ENCODE data around the gene DRD5.
"Not testable (repeated sequence)": the region's sequence is repeated elsewhere in the genome, so short reads cannot be mapped to it uniquely, and the experiment has no call there.

Gene DRD5

GRCh38 chr4:9781343-9782135, at the start of gene DRD5:
TSS of gene DRD5 (plus strand) at chr4:9781634. CDS start at chr4:9782030, 396 bp downstream.
- DNase-seq (ENCODE audit: low read depth in 2 of 2), result no peak

- not testable (repeated sequence) for DNase-seq (ENCODE audit: low read depth in 2 of 2)
Observed at GRCh38 chr4:9732256-9732655, 49.2 kb upstream of the DRD5 start.

DNA sequence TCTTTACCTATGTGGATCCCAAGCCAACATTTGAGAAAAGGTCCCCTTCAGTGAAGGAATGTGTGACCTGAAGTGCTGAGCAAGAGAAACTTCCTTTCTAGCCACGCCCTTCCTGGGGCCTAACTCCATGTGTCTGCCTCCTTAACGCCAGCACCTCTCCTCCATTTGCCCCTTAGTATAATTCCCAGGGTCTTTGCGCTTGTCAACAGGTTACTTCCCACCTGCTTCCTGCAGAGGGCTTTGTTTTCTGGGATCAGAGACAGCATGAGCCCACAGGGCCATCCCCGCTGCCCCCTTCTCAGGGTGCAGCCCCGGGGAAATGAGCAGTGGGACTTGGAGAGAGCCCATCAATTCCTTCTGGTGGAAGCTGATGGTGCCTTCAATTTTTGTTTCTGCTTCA, 45.9 kb upstream of the DRD5 start:
- no peak for DNase-seq (ENCODE audit: low read depth in 2 of 2)

- DNase-seq (ENCODE audit: low read depth in 2 of 2), result not testable (repeated sequence)
Observed at GRCh38 chr4:9737280-9737679, 44.2 kb upstream of the DRD5 start.

GRCh38 chr4:9743789-9744188, 37.6 kb upstream of the DRD5 start:
- not testable (repeated sequence) for DNase-seq (ENCODE audit: low read depth in 2 of 2)

- no peak for DNase-seq (ENCODE audit: low read depth in 2 of 2)
Observed at GRCh38 chr4:9745782-9746181, 35.7 kb upstream of the DRD5 start.

DNA sequence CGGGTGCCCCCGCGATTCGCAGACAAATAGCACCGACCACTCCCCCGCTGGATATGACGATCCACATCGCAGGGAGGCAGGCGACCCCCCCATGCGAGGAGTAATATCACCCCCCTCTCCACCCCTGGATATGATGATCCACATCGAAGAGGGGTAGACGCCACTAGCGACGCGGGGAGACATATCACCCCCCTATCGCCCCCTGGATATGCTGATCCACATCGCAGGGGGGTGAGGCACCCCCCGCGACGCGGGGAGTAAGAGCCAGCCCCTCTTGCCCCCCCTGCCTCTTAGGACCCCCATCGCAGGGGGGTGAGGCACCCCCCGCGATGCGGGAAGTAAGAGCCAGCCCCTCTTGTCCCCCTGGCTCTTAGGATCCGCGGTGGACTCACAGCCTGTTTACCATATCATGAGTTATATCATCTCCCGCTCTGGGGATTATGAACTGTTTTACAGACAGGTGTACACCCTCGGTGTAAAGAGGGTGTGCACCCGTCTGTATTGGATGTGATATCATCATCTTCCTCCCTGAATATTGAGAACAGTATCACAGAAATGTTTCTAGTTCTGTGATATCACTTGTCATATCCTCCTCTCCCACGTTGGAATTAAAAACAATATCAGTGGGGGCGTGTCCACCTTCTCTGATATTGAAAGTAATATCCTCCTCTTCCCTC, 22.7 kb upstream of the DRD5 start:
- DNase-seq (ENCODE audit: low read depth in 2 of 2), result no peak

DNA sequence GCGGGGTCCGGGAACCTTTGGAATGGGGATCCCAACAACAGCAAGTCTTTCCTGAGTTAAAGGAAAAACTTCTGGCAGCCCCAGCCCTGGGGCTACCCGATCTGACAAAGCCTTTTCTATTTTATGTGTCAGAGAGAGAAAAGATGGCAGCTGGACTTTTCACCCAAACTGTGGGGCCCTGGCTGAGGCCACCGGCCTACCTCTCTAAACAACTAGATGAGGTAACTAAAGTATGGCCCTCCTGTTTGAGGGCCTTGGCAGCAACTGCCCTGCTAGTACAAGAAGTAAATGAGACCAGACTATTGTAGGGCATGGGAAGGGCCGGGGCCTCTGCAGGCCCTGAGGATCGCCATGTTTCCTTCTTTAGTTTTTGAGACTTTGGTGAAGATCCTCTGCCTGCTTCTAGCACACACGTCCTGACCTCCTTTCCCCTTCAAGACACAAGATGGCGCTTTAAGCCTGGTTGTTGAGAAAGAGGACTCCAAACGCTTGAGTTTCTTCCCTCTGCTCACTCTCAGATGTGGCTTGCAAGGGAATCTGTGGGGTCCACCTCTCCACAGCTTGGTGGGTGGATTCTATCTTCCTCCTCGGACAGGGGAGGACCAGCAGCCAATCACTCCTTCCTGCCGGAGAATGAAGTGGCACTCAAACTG, 18.5 kb upstream of the DRD5 start:
- no peak for DNase-seq (ENCODE audit: low read depth in 2 of 2)

DNA sequence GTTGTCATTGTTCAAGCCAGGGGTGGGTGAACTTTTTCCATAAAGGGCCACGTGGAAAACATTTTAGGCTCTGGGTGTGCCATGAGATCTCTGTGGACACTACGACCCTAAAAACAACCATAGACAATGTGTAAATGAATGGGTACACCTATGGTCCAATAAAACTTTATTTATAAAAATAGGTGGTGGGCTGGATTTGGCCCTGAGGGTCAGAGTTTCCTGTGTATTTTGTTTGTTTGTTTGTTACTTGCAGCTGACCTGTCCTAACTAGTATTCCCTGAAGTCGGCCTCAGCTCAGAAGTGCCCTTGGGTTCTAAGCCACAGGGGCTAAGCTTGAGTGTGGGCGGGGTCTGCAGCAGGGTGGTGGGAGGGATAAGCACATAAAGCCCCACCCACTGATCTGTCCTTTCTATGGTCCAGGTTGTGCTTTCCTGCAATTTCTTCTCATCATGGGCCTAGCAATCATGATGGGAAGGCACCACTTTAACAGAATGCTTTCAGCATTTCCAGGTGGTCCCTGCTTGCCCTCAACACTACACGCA, 17.2 kb upstream of the DRD5 start:
- no peak for DNase-seq (ENCODE audit: low read depth in 2 of 2)

- DNase-seq (ENCODE audit: low read depth in 2 of 2), result no peak
Observed at GRCh38 chr4:9765091-9765490, 16.3 kb upstream of the DRD5 start.

GRCh38 chr4:9769321-9769720, 12.1 kb upstream of the DRD5 start:
- DNase-seq (ENCODE audit: low read depth in 2 of 2), result no peak

- no peak for DNase-seq (ENCODE audit: low read depth in 2 of 2)
Observed at GRCh38 chr4:9771034-9771433, 10.4 kb upstream of the DRD5 start.

- no peak for DNase-seq (ENCODE audit: low read depth in 2 of 2)
Observed at GRCh38 chr4:9773471-9773870, 8.0 kb upstream of the DRD5 start.

- no peak for DNase-seq (ENCODE audit: low read depth in 2 of 2)
Observed at GRCh38 chr4:9782136-9782436, 652 bp downstream of the DRD5 start.

DNA sequence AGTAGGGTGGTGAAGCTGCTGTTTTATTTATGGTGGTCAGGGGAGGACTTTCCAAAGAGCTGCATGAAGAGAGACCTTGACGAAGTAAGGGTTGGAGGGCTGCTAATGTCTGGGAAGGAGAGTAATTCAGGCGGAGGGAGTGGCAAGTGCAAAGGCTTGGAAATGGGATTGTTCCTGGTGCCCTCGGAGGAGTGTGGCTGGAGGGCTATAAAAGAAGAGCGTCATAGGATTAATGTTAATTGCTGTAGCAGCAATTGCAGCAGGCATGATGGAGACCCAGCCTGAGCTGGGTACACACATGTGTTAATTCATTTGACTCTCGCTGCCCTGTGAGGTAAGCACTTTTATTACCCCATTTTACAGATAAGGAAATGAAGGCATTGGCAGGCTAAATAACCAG, 4.5 kb downstream of the DRD5 start:
- DNase-seq (ENCODE audit: low read depth in 2 of 2), result not testable (repeated sequence)

GRCh38 chr4:9792381-9792780, 10.9 kb downstream of the DRD5 start:
- DNase-seq (ENCODE audit: low read depth in 2 of 2), result no peak

GRCh38 chr4:9796641-9797040, 15.2 kb downstream of the DRD5 start:
- not testable (repeated sequence) for DNase-seq (ENCODE audit: low read depth in 2 of 2)

- DNase-seq (ENCODE audit: low read depth in 2 of 2), result no peak
Observed at GRCh38 chr4:9800848-9801247, 19.4 kb downstream of the DRD5 start.

GRCh38 chr4:9804918-9805317, 23.5 kb downstream of the DRD5 start:
- no peak for DNase-seq (ENCODE audit: low read depth in 2 of 2)

DNA sequence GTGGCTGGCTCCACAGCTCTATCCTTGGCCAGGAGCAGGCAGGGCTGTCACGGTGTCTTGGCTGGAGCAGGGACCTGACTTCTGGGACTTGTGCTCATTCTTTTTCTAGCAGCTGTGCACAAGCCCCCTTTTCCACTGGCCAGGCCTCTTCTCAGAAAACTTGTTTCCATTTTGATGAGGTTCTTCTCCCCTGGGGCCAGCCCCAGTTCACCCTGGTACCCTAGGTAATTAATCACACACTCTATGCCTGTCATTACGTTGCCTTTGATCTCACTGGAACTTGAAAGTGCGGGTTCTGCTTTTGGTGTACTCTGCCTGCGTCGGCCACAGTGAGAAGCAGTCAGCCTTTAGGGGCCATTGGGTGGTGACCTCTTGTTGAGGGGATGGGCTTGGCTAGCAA, 26.6 kb downstream of the DRD5 start:
- DNase-seq (ENCODE audit: low read depth in 2 of 2), result no peak

DNA sequence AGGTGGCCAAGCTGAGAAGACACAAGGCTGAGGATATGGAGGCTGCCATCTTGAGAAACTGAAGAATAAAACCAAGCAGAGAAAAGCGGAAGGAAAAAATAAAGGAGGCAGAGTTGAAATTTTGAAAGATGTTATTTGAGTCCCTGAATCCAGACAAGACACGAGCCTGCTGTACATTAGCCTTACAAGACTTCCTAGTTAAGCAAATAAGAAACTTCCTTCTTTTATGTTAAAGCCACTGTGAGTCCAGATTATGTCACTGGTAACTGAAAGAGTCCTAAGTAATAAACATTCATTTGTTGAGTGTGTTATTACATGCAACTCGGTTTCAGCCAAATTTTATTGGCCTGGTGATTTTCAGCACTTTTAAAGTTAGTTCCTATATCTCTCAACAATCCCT, 30.4 kb downstream of the DRD5 start:
- no peak for DNase-seq (ENCODE audit: low read depth in 2 of 2)

DNA sequence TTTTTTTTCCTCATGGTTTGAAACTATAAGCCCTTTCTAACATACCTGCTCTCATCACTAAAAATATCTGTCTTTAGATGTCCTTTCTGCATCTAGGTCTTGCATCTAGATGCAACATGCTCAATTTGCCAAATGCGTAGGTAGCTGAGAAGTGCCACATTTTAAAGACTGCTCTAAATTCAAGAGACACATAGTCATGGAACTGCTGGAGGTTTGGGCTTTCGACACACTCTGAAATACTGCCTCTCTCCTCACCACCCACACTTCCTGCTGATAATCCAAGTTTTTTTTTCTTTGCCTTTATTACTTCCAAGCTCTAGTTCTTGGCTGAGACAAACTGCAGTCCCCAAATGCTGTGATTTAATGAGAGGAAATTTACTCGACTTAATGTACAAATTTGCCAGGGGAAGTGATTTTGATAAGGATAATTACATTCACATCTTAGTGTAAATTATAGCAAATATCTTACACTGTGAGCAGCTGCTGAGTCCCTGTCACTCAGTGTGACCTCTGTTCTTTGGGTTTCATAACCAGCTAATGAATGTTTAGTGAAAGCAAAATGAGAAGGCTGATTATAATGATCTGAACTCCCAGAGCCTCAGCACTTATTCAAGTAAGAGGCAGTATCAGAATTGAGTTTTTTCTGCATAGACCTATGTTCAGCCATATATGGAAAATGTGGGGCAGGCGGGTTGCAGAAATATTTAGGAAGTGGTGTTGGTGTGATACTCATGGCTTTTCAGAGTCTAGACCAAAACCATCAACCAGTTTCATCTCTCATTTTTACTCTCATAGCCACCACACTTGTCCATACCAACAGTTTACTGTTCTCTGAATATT, 31.3 kb downstream of the DRD5 start:
- no peak for DNase-seq (ENCODE audit: low read depth in 2 of 2)
